Liver (tissue), 9 donors: Measurements from ENCODE around the gene TMEM145. TPM values are rescaled to one million over a fixed set of nuclear protein-coding genes. Genes with fewer than 3 reads are reported as not detected.

ENCODE experiments used
- DNase-seq: peaks from one replicate; pipeline ENCODE4 v3.0.0-alpha.2; 2017; ENCODE audit warnings: low spot score
- H3K27ac ChIP-seq, 2 donors: one replicate each; pipeline ENCODE4 v1.7.0; 2013; ENCODE audit warnings: inconsistent platforms in 2 of 2, low read length in 2 of 2, control low read depth in 1 of 2, low read depth in 1 of 2, mild to moderate bottlenecking in 1 of 2
- H3K27me3 ChIP-seq, 4 donors: one replicate each; pipeline versions ENCODE4 v1.6.1 to v1.7.0; 2013; ENCODE audit warnings: low read length in 3 of 4, inconsistent platforms in 1 of 4, mild to moderate bottlenecking in 1 of 4, moderate library complexity in 1 of 4; ENCODE audit not compliant: control insufficient read depth in 4 of 4, insufficient read depth in 4 of 4
- H3K36me3 ChIP-seq, 4 donors: one replicate each; pipeline versions ENCODE4 v1.6.1 to v1.7.0; 2013; ENCODE audit warnings: low read length in 3 of 4, mild to moderate bottlenecking in 3 of 4, low read depth in 1 of 4, moderate library complexity in 1 of 4; ENCODE audit not compliant: control insufficient read depth in 4 of 4, insufficient read depth in 3 of 4
- H3K4me1 ChIP-seq, 4 donors: one replicate each; pipeline versions ENCODE4 v1.6.1 to v1.7.0; 2013; ENCODE audit warnings: low read length in 3 of 4, mild to moderate bottlenecking in 3 of 4, moderate library complexity in 1 of 4; ENCODE audit not compliant: control insufficient read depth in 4 of 4, insufficient read depth in 4 of 4
- H3K4me3 ChIP-seq, 3 donors: one replicate each; pipeline versions ENCODE4 v1.6.1 to v1.7.0; 2013; ENCODE audit warnings: low read length in 3 of 3, control low read depth in 1 of 3, low read depth in 1 of 3, mild to moderate bottlenecking in 1 of 3
- H3K9ac ChIP-seq, 2 donors: one replicate each; pipeline ENCODE4 v1.7.0; 2013; ENCODE audit warnings: low read length in 2 of 2, mild to moderate bottlenecking in 2 of 2, moderate library complexity in 2 of 2, control low read depth in 1 of 2, low read depth in 1 of 2
- H3K9me3 ChIP-seq, 4 donors: one replicate each; pipeline versions ENCODE4 v1.6.1 to v1.7.0; 2013; ENCODE audit warnings: low read length in 3 of 4; ENCODE audit not compliant: control insufficient read depth in 4 of 4
- ATF3 ChIP-seq: IDR thresholded peaks from 2 replicates; pipeline ENCODE4 v1.6.1; 2016; ENCODE audit warnings: antibody characterized with exemption
- CTCF ChIP-seq: fragments of 150-350 bp; IDR thresholded peaks from 2 replicates; pipeline ENCODE4 v1.5.1; 2017; ENCODE audit warnings: improper control_type of control experiment, low read depth, low read length; ENCODE audit not compliant: missing input control
- EGR1 ChIP-seq, 2 donors: IDR thresholded peaks; 2 replicates each; pipeline ENCODE4 v1.6.1; 2016 to 2018; ENCODE audit warnings: antibody characterized with exemption in 2 of 2, low read depth in 2 of 2
- FOXA1 ChIP-seq: IDR thresholded peaks from 2 replicates; pipeline ENCODE4 v1.6.1; 2016; ENCODE audit warnings: antibody characterized with exemption
- FOXA2 ChIP-seq: IDR thresholded peaks from 2 replicates; pipeline ENCODE4 v1.6.1; 2016; ENCODE audit warnings: antibody characterized with exemption
- GABPA ChIP-seq, 2 donors: IDR thresholded peaks in 1 of 2; conservative IDR thresholded peaks in 1 of 2; 2 replicates each; pipeline ENCODE4 v1.6.1; 2016; ENCODE audit warnings: antibody characterized with exemption in 2 of 2, mild to moderate bottlenecking in 1 of 2, moderate library complexity in 1 of 2
- HNF4A ChIP-seq, 2 donors: conservative IDR thresholded peaks; 2 replicates each; pipeline ENCODE4 v1.6.1; 2016; ENCODE audit warnings: antibody characterized with exemption in 2 of 2, mild to moderate bottlenecking in 2 of 2
- HNF4G ChIP-seq: IDR thresholded peaks from 2 replicates; pipeline ENCODE4 v1.6.1; 2016; ENCODE audit warnings: antibody characterized with exemption
- JUND ChIP-seq, 2 donors: IDR thresholded peaks; 2 replicates each; pipeline ENCODE4 v1.6.1; 2016; ENCODE audit warnings: antibody characterized with exemption in 2 of 2
- MAX ChIP-seq: IDR thresholded peaks from 2 replicates; pipeline ENCODE4 v1.6.1; 2016; ENCODE audit warnings: antibody characterized with exemption
- NR2F2 ChIP-seq: IDR thresholded peaks from 2 replicates; pipeline ENCODE4 v1.6.1; 2016; ENCODE audit warnings: antibody characterized with exemption
- RAD21 ChIP-seq, 2 donors: IDR thresholded peaks; 2 replicates each; pipeline ENCODE4 v1.6.1; 2016; ENCODE audit warnings: antibody characterized with exemption in 2 of 2, mild to moderate bottlenecking in 2 of 2
- REST ChIP-seq: IDR thresholded peaks from 2 replicates; pipeline ENCODE4 v1.6.1; 2016; ENCODE audit warnings: antibody characterized with exemption, mild to moderate bottlenecking
- RXRA ChIP-seq, 2 donors: IDR thresholded peaks; 2 replicates each; pipeline ENCODE4 v1.6.1; 2017 to 2018; ENCODE audit warnings: antibody characterized with exemption in 2 of 2, mild to moderate bottlenecking in 1 of 2
- SP1 ChIP-seq: IDR thresholded peaks from 2 replicates; pipeline ENCODE4 v1.6.1; 2018; ENCODE audit warnings: antibody characterized with exemption, mild to moderate bottlenecking
- TAF1 ChIP-seq: conservative IDR thresholded peaks from 2 replicates; pipeline ENCODE4 v1.6.1; 2016; ENCODE audit warnings: antibody characterized with exemption, mild to moderate bottlenecking
- YY1 ChIP-seq: IDR thresholded peaks from 2 replicates; pipeline ENCODE4 v1.6.1; 2016; ENCODE audit warnings: antibody characterized with exemption, mild to moderate bottlenecking
- ZBTB33 ChIP-seq: IDR thresholded peaks from 2 replicates; pipeline ENCODE4 v1.6.1; 2016; ENCODE audit warnings: antibody characterized with exemption
- WGBS: extraction: QIAGEN DNeasy Blood & Tissue Kit; methylation state at CpG from one replicate; pipeline ENCODE4 v1.1.7; 2013; 5-methylcytosine and 5-hydroxymethylcytosine counted together
- polyA plus RNA-seq, 2 donors: library from polyadenylated mRNA; stranded (reverse) in 1 of 2; unstranded in 1 of 2; fragments of 200-250 nt in 1 of 2; fragments of >200 nt in 1 of 2; fragmentation: Nextera tagmentation in 1 of 2; extraction: Ambion mirVana in 1 of 2; gene quantifications; one replicate each; pipeline versions ENCODE4 v1.2.1 to v1.2.3, GENCODE V29; 2013 to 2015
- total RNA-seq, 2 donors: library from RNA; depleted of rRNA; stranded (reverse); fragments of >200 nt; gene quantifications; one replicate each; pipeline ENCODE4 v1.2.3, GENCODE V29; 2014
- donor health status: healthy.
- donor health status: healthy.
- donor health status: healthy.
- donor health status: healthy.
- donor health status: healthy.

Gene TMEM145
- total and polyA plus RNA-seq, 4 donors = 0.02 to 0.08 TPM; not detected in 2

- H3K9ac ChIP-seq = no peak overlapping the region
- no peaks in the 10 kb centered on the region for H3K27me3 ChIP-seq
- H3K4me1 ChIP-seq = peaks cover 2 to 11% (median 7%) of the 10 kb centered on the region in 4 donors
- H3K36me3 ChIP-seq = no peaks in the 10 kb centered on the region
- H3K4me3 ChIP-seq = no peak overlapping the region
- H3K9me3 ChIP-seq = no peaks in the 10 kb centered on the region
- DNase-seq = no peak
- no peak overlapping the region for H3K27ac ChIP-seq
- TF ChIP-seq ZBTB33 (no peak), YY1 (no peak), RAD21 (IDR thresholded peaks at IDR 0.05) (no peak), RXRA (IDR thresholded peaks at IDR 0.05) (no peak), CTCF (no peak), JUND (IDR thresholded peaks at IDR 0.05) (no peak), HNF4A (conservative IDR thresholded peaks at IDR 0.05) (no peak), FOXA1 (no peak), NR2F2 (no peak), EGR1 (IDR thresholded peaks at IDR 0.05; ENCODE audit: low read depth in 2 of 2) (no peak), SP1 (no peak), FOXA2 (no peak), ATF3 (no peak), TAF1 (no peak)
- 89% methylated on average over 2 of the region's 2 CpGs for WGBS
These were observed 1.5 kb upstream of the TMEM145 start for GRCh38 chr19:42311657-42312056.

GRCh38 chr19:42312370-42312769 is 739 bp upstream of the TMEM145 start:
- 87% methylated on average over 5 of the region's 5 CpGs for WGBS
- no peak overlapping the region for H3K4me3 ChIP-seq
- H3K27ac ChIP-seq = no peak overlapping the region
- no peak overlapping the region for H3K9ac ChIP-seq
- TF ChIP-seq RAD21 (IDR thresholded peaks at IDR 0.05) (no peak), YY1 (no peak), ATF3 (no peak), FOXA2 (no peak), REST (no peak), SP1 (no peak), TAF1 (no peak), NR2F2 (no peak), JUND (IDR thresholded peaks at IDR 0.05) (no peak), MAX (no peak), RXRA (IDR thresholded peaks at IDR 0.05) (no peak), HNF4G (no peak), EGR1 (IDR thresholded peaks at IDR 0.05; ENCODE audit: low read depth in 2 of 2) (no peak), FOXA1 (no peak), HNF4A (conservative IDR thresholded peaks at IDR 0.05) (no peak), CTCF (no peak), ZBTB33 (no peak), GABPA (IDR thresholded peaks at IDR 0.05 in 1 of 2, conservative IDR thresholded peaks at IDR 0.05 in 1 of 2) (no peak)
- H3K4me1 ChIP-seq = peaks cover 2 to 11% (median 8%) of the 10 kb centered on the region in 4 donors
- DNase-seq = no peak
- no peaks in the 10 kb centered on the region for H3K36me3 ChIP-seq
- no peaks in the 10 kb centered on the region for H3K9me3 ChIP-seq
- no peaks in the 10 kb centered on the region for H3K27me3 ChIP-seq
